HEK293 (cell line): Measurements from ENCODE around the gene PRKG1.

Experiments used
- SETDB1 ChIP-seq: IDR thresholded peaks from one replicate; pipeline ENCODE4 v1.6.1; 2017; ENCODE audit warnings: mild to moderate bottlenecking, low read length, moderate library complexity, mixed read lengths; ENCODE audit not compliant: insufficient read length
- ZNF777 ChIP-seq: fragments of 450-650 bp; formaldehyde crosslinking; IDR thresholded peaks from 2 replicates; pipeline ENCODE4 v1.5.1; 2017; ENCODE audit warnings: missing biosample characterization, missing genetic modification characterization, borderline replicate concordance
- TF ChIP-seq, protein P1 (sequence below): fragments of 450-650 bp; formaldehyde crosslinking; IDR thresholded peaks from 2 replicates; pipeline ENCODE4 v1.5.1; 2016; ENCODE audit warnings: missing biosample characterization, missing genetic modification characterization
- TF ChIP-seq, protein P2 (sequence below): fragments of 450-650 bp; formaldehyde crosslinking; IDR thresholded peaks from 2 replicates; pipeline ENCODE4 v1.5.1; 2016; ENCODE audit warnings: missing biosample characterization, missing genetic modification characterization
- TF ChIP-seq, protein P3 (sequence below): IDR thresholded peaks from 2 replicates; pipeline ENCODE4 v1.6.1; 2011; ENCODE audit warnings: mild to moderate bottlenecking, low read depth, low read length, borderline replicate concordance
- TF ChIP-seq, protein P4 (sequence below): fragments of 450-650 bp; formaldehyde crosslinking; IDR thresholded peaks from 2 replicates; pipeline ENCODE4 v1.5.1; 2016; ENCODE audit warnings: missing biosample characterization, missing genetic modification characterization

DNA sequence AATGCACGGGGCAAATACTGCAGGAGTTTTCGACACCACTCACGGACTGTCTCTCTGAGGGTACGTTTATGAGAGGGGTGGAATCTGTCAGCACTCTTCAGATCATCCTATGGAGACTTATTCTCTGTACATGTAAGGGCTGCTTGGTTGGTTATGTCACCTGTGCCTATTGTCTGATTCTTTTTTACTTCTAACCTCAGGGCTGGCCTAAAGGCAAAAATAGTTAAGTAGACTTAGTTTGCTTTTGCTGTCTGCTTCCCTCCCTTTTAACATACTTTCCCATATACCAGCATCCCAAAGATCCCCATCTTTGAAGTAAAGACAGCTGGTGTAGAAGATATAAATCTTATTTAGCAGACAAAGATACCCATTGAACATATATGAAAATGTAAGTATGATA, 105.9 kb downstream of the PRKG1 start:
- TF ChIP-seq SETDB1 (no peak), ZNF777 (tag by site-specific recombination) (no peak)
- TF ChIP-seq, protein P1, sequence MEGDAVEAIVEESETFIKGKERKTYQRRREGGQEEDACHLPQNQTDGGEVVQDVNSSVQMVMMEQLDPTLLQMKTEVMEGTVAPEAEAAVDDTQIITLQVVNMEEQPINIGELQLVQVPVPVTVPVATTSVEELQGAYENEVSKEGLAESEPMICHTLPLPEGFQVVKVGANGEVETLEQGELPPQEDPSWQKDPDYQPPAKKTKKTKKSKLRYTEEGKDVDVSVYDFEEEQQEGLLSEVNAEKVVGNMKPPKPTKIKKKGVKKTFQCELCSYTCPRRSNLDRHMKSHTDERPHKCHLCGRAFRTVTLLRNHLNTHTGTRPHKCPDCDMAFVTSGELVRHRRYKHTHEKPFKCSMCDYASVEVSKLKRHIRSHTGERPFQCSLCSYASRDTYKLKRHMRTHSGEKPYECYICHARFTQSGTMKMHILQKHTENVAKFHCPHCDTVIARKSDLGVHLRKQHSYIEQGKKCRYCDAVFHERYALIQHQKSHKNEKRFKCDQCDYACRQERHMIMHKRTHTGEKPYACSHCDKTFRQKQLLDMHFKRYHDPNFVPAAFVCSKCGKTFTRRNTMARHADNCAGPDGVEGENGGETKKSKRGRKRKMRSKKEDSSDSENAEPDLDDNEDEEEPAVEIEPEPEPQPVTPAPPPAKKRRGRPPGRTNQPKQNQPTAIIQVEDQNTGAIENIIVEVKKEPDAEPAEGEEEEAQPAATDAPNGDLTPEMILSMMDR (tag by site-specific recombination) = no peak
- TF ChIP-seq, protein P2, sequence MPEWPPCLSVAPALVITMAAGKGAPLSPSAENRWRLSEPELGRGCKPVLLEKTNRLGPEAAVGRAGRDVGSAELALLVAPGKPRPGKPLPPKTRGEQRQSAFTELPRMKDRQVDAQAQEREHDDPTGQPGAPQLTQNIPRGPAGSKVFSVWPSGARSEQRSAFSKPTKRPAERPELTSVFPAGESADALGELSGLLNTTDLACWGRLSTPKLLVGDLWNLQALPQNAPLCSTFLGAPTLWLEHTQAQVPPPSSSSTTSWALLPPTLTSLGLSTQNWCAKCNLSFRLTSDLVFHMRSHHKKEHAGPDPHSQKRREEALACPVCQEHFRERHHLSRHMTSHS (tag by site-specific recombination) = no peak
- TF ChIP-seq, protein P3, sequence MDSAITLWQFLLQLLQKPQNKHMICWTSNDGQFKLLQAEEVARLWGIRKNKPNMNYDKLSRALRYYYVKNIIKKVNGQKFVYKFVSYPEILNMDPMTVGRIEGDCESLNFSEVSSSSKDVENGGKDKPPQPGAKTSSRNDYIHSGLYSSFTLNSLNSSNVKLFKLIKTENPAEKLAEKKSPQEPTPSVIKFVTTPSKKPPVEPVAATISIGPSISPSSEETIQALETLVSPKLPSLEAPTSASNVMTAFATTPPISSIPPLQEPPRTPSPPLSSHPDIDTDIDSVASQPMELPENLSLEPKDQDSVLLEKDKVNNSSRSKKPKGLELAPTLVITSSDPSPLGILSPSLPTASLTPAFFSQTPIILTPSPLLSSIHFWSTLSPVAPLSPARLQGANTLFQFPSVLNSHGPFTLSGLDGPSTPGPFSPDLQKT = no peak
- TF ChIP-seq, protein P4, sequence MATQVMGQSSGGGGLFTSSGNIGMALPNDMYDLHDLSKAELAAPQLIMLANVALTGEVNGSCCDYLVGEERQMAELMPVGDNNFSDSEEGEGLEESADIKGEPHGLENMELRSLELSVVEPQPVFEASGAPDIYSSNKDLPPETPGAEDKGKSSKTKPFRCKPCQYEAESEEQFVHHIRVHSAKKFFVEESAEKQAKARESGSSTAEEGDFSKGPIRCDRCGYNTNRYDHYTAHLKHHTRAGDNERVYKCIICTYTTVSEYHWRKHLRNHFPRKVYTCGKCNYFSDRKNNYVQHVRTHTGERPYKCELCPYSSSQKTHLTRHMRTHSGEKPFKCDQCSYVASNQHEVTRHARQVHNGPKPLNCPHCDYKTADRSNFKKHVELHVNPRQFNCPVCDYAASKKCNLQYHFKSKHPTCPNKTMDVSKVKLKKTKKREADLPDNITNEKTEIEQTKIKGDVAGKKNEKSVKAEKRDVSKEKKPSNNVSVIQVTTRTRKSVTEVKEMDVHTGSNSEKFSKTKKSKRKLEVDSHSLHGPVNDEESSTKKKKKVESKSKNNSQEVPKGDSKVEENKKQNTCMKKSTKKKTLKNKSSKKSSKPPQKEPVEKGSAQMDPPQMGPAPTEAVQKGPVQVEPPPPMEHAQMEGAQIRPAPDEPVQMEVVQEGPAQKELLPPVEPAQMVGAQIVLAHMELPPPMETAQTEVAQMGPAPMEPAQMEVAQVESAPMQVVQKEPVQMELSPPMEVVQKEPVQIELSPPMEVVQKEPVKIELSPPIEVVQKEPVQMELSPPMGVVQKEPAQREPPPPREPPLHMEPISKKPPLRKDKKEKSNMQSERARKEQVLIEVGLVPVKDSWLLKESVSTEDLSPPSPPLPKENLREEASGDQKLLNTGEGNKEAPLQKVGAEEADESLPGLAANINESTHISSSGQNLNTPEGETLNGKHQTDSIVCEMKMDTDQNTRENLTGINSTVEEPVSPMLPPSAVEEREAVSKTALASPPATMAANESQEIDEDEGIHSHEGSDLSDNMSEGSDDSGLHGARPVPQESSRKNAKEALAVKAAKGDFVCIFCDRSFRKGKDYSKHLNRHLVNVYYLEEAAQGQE (tag by site-specific recombination) = no peak
